Thyroid gland (tissue), 4 donors: ENCODE data around the gene KCTD13.

Experiments used
- CTCF ChIP-seq, 6 experiments: fragments of 200-600 bp in 3 of 6; fragments of 450-650 bp in 3 of 6; sonication (generic) in 3 of 6; IDR thresholded peaks; one replicate each; pipeline ENCODE4 v1.5.1; 2016 to 2019; ENCODE audit warnings: antibody characterized with exemption in 6 of 6, mild to moderate bottlenecking in 2 of 6, inconsistent platforms in 1 of 6, moderate library complexity in 1 of 6
- POLR2A ChIP-seq, 2 donors: fragments of 450-650 bp; IDR thresholded peaks; one replicate each; pipeline ENCODE4 v1.6.1; 2017; ENCODE audit warnings: antibody characterized with exemption in 2 of 2, mild to moderate bottlenecking in 2 of 2, moderate library complexity in 1 of 2

GRCh38 chr16:29900102-29900887, 25.7 kb downstream of the KCTD13 start, which contains the start of gene ASPHD1:
- TF ChIP-seq CTCF (IDR thresholded peaks at IDR 0.05) (no peak), POLR2A (IDR thresholded peaks at IDR 0.05) (no peak)
